Activated CD4-positive, alpha-beta T cell treated with anti-CD3 and anti-CD28 coated beads for 36 hours (primary cell): ENCODE results near the gene CDCP1. TPM values are rescaled to one million over a fixed set of nuclear protein-coding genes. Genes with fewer than 3 reads are reported as not detected.
A peak's percentile ranks its signal among the peaks of the same experiment; 100 is the strongest.

Experiments used
- ATAC-seq: fragments of 200-7000 bp; cut with Tn5 transposase; one replicate; pipeline ENCODE4 v1.10.0; 2021; ENCODE audit warnings: mild to moderate bottlenecking, moderate library complexity
- CTCF ChIA-PET: fragments of 350-600 bp; sonication (Branson Sonifier 250); formaldehyde crosslinking; loops from one replicate; lab custom pipeline; 2021; ENCODE audit warnings: antibody characterized with exemption; lab: Charles Lee
- POLR2A ChIA-PET: fragments of 350-600 bp; sonication (Branson Sonifier 250); formaldehyde crosslinking; loops from one replicate; lab custom pipeline; 2021; ENCODE audit warnings: antibody characterized with exemption, inconsistent platforms; lab: Charles Lee
- DNase-seq: peaks from one replicate; pipeline ENCODE4 v3.0.0-alpha.2; 2020
- H3K27ac Mint-ChIP-seq: one replicate; pipeline ENCODE4 v1.8.0; 2021; ENCODE audit warnings: mixed read lengths
- H3K27me3 Mint-ChIP-seq: one replicate; pipeline ENCODE4 v1.8.0; 2021; ENCODE audit warnings: mixed read lengths
- H3K36me3 Mint-ChIP-seq: one replicate; pipeline ENCODE4 v1.8.0; 2021; ENCODE audit warnings: low read depth, mixed read lengths
- H3K4me1 Mint-ChIP-seq: one replicate; pipeline ENCODE4 v1.8.0; 2021; ENCODE audit warnings: mixed read lengths
- H3K4me3 Mint-ChIP-seq: one replicate; pipeline ENCODE4 v1.8.0; 2021; ENCODE audit warnings: mild to moderate bottlenecking, moderate library complexity, mixed read lengths
- H3K9me3 Mint-ChIP-seq: one replicate; pipeline ENCODE4 v1.8.0; 2021; ENCODE audit warnings: low read depth, mixed read lengths
- intact Hi-C, 2 experiments: fragments of 100-400 bp; cut with DNase I in 1 of 2; cut with micrococcal nuclease in 1 of 2; formaldehyde crosslinking; loops; one replicate each; pipeline versions ENCODE4 v1.14.2 to v1.15.1; 2022 to 2024; cut with DNase I, micrococcal nuclease
- total RNA-seq, 2 experiments: library from RNA; stranded (reverse); gene quantifications; one replicate each; pipeline ENCODE4 v1.2.3, GENCODE V29; 2021

CDCP1 gene
- total RNA-seq, 2 experiments from 2014 or later, result 3.7 to 5.8 TPM

- ATAC-seq, result peak; percentile 81
- peak; percentile 85 for DNase-seq
- H3K27me3 Mint-ChIP-seq, result peaks cover 4% of the 10 kb centered on the region
- peaks cover 2% of the 10 kb centered on the region for H3K9me3 Mint-ChIP-seq
- intact Hi-C loops, result loop anchor here (1.0 to 5.0 kb wide), 6 partner anchors 41 to 561 kb away; no protein-coding TSS in a partner anchor
- H3K4me1 Mint-ChIP-seq, result peaks cover 81% of the 10 kb centered on the region
- H3K36me3 Mint-ChIP-seq, result peaks cover 19% of the 10 kb centered on the region
- H3K27ac Mint-ChIP-seq, result peak overlapping the region; percentile 62
- ChIA-PET POLR2A (interaction anchor here (0.6 kb wide), 1 partner anchor 21 kb away, joined by 4 read pairs; no protein-coding TSS in a partner anchor), CTCF (interaction anchor here (0.7 to 3.2 kb wide), 4 partner anchors 48 to 104 kb away, joined by 3 to 10 read pairs (median 3); no protein-coding TSS in a partner anchor)
- H3K4me3 Mint-ChIP-seq, result peak overlapping the region; percentile 37
These were observed 40.1 kb downstream of the CDCP1 start for GRCh38 chr3:45105855-45106671.

DNA sequence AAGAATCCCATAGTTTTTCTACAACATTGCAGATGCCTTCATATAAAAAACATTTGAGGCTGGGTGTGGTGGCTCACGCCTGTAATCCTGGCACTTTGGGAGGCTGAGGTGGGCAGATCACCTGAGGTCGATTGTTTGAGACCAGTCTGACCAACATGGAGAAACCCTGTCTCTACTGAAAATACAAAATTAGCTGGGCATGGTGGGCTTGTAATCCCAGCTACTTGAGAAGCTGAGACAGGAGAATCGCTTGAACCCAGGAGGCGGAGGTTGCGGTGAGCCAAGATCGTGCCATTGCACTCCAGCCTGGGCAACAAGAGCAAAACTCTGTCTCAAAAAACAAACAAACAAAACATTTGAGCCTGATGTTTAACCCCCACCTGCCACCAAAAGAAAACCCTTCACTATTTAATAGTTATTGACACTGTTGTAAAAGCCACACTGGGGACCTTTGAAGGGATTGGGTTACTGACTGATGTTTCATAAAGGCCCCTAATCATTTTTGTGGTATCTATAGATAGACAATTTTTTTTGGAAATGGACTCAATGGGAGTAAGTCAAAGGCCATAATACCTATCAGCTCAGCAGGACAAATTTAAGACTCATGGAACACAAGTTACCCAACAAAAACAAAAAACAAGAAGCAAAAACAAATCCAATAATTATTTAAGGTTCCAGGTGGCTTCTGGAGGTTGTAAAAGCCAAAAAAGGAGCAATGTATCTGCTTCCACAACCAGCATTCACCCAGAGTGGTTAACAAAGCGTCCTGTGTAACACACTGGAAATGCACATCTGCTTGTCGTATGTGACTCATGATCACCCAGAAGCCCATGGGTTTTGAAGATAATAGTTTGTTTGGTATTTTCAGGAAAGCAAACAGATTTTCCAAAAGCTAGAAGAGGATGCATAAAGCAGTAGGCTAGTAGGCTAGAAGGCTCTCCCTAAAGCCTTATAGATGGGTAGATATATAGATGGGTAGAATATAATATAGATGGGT is 41.2 kb downstream of the CDCP1 start:
- Mint-ChIP-seq H3K27ac (peak overlapping the region; percentile 62), H3K36me3 (peaks cover 10% of the 10 kb centered on the region), H3K27me3 (peaks cover 6% of the 10 kb centered on the region), H3K4me3 (peak overlapping the region; percentile 37), H3K4me1 (peaks cover 74% of the 10 kb centered on the region), H3K9me3 (peaks cover 2% of the 10 kb centered on the region)
- CTCF ChIA-PET, result interaction anchor here (1.2 to 3.2 kb wide), 3 partner anchors 9 to 105 kb away, joined by 3 to 10 read pairs (median 5); no protein-coding TSS in a partner anchor
- POLR2A ChIA-PET, result no interaction called here
- peak; percentile 14 for DNase-seq
- peak; percentile 34 for ATAC-seq
- intact Hi-C loops, result loop anchor here (1.0 to 5.0 kb wide), 6 partner anchors 40 to 562 kb away; no protein-coding TSS in a partner anchor

DNA sequence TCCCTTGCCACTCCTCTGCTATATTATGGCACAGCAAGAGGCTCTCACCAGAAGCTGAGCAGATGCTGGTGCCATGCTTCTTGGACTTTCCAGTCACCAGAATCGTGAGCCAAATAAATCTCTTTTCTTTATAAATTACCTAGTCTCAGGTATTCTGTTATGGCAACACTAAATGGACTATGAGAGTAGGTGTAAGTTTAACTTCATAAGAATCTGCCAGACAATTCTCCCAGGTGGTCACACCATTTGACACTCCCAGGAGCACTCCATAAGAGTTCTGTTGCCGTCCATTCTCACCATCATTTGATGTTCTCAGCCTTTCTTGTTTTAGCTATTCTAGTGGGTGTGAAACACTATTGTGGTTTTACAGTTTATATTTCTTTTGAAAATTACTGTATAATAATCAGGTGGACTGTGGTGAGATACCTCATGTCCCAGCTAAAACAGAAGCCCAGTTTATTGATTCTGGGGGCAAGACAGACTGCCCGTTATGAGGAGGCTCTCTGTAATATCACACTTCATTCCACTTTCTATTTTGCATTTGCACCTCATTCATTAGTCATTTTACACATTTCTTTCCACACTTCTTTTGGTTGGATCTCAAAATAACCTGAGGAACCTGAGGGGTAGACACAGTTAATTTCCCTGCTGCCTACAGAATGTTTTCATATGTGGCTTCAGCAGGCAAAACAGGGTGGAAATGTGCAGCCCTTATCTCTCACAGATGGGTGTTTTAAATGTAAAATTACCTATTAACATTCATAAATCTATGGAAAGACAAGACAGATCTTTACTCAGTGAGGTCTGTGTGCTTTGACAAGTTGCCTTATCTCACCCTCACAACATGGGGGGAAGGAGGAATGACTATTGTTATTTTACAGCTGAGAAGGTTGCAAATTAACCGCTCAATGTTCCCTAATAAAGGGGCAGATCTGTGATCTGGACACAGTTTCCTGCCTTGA is 42.1 kb downstream of the CDCP1 start:
- peaks cover 66% of the 10 kb centered on the region for H3K4me1 Mint-ChIP-seq
- POLR2A ChIA-PET, result no interaction called here
- intact Hi-C loops, result loop anchor here (2.0 kb wide), 2 partner anchors 39 to 63 kb away; no protein-coding TSS in a partner anchor
- H3K4me3 Mint-ChIP-seq, result no peak overlapping the region
- DNase-seq (no peak), ATAC-seq (no peak)
- no peak overlapping the region for H3K27ac Mint-ChIP-seq
- CTCF ChIA-PET, result interaction anchor here (1.1 to 3.2 kb wide), 3 partner anchors 10 to 106 kb away, joined by 3 to 10 read pairs (median 5); no protein-coding TSS in a partner anchor
- peaks cover 7% of the 10 kb centered on the region for H3K36me3 Mint-ChIP-seq
- peaks cover 9% of the 10 kb centered on the region for H3K27me3 Mint-ChIP-seq
- H3K9me3 Mint-ChIP-seq, result peaks cover 2% of the 10 kb centered on the region

DNA sequence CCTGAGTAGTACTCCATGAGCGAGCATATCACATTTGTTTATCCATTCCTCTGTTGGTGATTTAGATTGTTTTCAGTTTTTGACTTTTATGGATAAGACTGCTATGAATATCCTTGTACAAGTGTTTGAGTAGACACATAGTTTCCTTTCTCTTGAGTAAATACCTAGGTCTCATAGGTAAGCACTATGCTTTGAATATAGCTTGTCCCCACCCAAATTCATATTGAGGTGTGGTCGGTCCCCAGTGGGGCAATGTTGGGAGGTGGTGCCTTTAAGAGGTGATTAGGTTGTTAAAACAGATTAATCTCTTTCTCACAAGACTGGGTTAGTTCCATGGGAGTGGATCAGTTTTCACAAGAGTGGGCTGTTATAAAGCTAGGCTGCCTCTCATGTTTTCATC is 42.8 kb downstream of the CDCP1 start:
- peaks cover 2% of the 10 kb centered on the region for H3K9me3 Mint-ChIP-seq
- no peak for DNase-seq
- peaks cover 7% of the 10 kb centered on the region for H3K36me3 Mint-ChIP-seq
- H3K4me1 Mint-ChIP-seq, result peaks cover 62% of the 10 kb centered on the region
- ATAC-seq, result no peak
- CTCF ChIA-PET, result interaction anchor here (1.1 to 3.2 kb wide), 2 partner anchors 62 to 107 kb away, joined by 3 to 10 read pairs; no protein-coding TSS in a partner anchor
- H3K27ac Mint-ChIP-seq, result no peak overlapping the region
- intact Hi-C loops, result no loop called here
- no peak overlapping the region for H3K4me3 Mint-ChIP-seq
- POLR2A ChIA-PET, result no interaction called here
- peaks cover 9% of the 10 kb centered on the region for H3K27me3 Mint-ChIP-seq

DNA sequence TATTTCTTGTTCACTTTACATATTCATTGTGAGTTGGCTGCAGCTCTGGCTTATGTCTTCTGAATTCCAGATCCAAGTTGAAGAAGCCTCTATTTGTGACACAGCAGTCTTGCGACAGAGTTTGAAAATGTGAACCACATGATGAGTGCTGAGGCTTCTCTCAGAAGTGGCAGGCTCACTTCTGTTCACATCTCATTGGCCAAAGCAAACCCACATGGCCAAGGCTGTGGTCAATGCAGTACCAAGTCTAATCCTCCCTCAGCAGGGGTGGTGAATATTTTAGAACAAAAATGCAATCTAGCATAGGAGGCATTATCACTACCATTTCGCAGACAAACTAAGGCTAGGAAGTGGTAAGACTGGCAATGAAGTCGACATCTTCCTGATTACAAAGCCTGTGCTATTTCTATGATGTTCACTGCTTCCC is 45.2 kb downstream of the CDCP1 start:
- ChIA-PET POLR2A (no interaction called here), CTCF (interaction anchor here (1.4 to 2.1 kb wide), 2 partner anchors 17 to 296 kb away, joined by 3 to 5 read pairs; no protein-coding TSS in a partner anchor)
- Mint-ChIP-seq H3K27me3 (peaks cover 9% of the 10 kb centered on the region), H3K27ac (no peak overlapping the region), H3K4me1 (peaks cover 41% of the 10 kb centered on the region), H3K36me3 (peaks cover 4% of the 10 kb centered on the region), H3K4me3 (no peak overlapping the region), H3K9me3 (peaks cover 2% of the 10 kb centered on the region)
- no peak for ATAC-seq
- peak; percentile 22 for DNase-seq
- intact Hi-C loops, result no loop called here

- H3K4me1 Mint-ChIP-seq, result peaks cover 20% of the 10 kb centered on the region
- DNase-seq (no peak), ATAC-seq (no peak)
- ChIA-PET POLR2A (no interaction called here), CTCF (interaction anchor here (1.0 to 1.7 kb wide), 3 partner anchors 13 to 112 kb away, joined by 3 to 4 read pairs (median 4); no protein-coding TSS in a partner anchor)
- H3K9me3 Mint-ChIP-seq, result no peaks in the 10 kb centered on the region
- intact Hi-C loops, result no loop called here
- no peak overlapping the region for H3K4me3 Mint-ChIP-seq
- peaks cover 13% of the 10 kb centered on the region for H3K27me3 Mint-ChIP-seq
- H3K36me3 Mint-ChIP-seq, result peaks cover 3% of the 10 kb centered on the region
- no peak overlapping the region for H3K27ac Mint-ChIP-seq
These were observed 47.9 kb downstream of the CDCP1 start for GRCh38 chr3:45098310-45098709.

DNA sequence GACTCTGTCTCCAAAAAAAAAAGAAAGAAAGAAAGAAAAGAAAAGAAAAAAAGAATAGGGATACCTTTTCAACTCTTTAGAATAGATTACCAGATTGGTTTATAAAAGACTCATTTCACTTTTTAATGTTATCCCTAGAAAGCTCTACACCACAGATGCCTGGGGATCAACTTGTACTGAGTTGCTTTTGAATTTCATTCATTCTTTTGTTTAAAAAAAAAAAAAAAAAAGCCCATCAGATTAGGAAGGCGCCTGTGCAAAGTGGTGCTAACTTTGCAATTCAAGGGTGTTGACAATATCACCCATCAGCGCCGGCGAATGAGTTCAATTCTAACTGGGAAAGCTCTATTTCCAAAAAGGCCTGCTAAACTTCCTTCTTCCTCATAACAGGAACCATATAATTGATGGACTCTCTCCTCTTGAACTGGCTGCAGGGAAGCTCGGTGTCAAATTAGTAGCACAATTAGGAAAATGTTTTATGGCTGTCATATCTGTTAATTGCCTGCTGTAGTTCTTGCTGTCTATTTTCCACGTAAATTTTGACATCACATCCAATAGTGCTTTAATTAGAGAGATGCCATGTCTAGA is 48.8 kb downstream of the CDCP1 start:
- DNase-seq, result no peak
- ChIA-PET CTCF (interaction anchor here (0.7 to 1.4 kb wide), 3 partner anchors 14 to 559 kb away, joined by 3 to 4 read pairs (median 4); no protein-coding TSS in a partner anchor), POLR2A (no interaction called here)
- intact Hi-C loops, result no loop called here
- no peak for ATAC-seq
- H3K27ac Mint-ChIP-seq, result no peak overlapping the region
- H3K36me3 Mint-ChIP-seq, result no peaks in the 10 kb centered on the region
- H3K9me3 Mint-ChIP-seq, result no peaks in the 10 kb centered on the region
- H3K4me3 Mint-ChIP-seq, result no peak overlapping the region
- peaks cover 16% of the 10 kb centered on the region for H3K4me1 Mint-ChIP-seq
- H3K27me3 Mint-ChIP-seq, result peaks cover 9% of the 10 kb centered on the region

- peaks cover 11% of the 10 kb centered on the region for H3K4me1 Mint-ChIP-seq
- intact Hi-C loops, result no loop called here
- no peaks in the 10 kb centered on the region for H3K9me3 Mint-ChIP-seq
- ChIA-PET POLR2A (no interaction called here), CTCF (interaction anchor here (0.7 to 1.0 kb wide), 2 partner anchors 56 to 939 kb away, joined by 3 read pairs; no protein-coding TSS in a partner anchor)
- DNase-seq, result no peak
- H3K27me3 Mint-ChIP-seq, result peaks cover 9% of the 10 kb centered on the region
- H3K27ac Mint-ChIP-seq, result no peak overlapping the region
- ATAC-seq, result no peak
- no peak overlapping the region for H3K4me3 Mint-ChIP-seq
- peaks cover 2% of the 10 kb centered on the region for H3K36me3 Mint-ChIP-seq
These were observed 50.2 kb downstream of the CDCP1 start for GRCh38 chr3:45095916-45096526.

DNA sequence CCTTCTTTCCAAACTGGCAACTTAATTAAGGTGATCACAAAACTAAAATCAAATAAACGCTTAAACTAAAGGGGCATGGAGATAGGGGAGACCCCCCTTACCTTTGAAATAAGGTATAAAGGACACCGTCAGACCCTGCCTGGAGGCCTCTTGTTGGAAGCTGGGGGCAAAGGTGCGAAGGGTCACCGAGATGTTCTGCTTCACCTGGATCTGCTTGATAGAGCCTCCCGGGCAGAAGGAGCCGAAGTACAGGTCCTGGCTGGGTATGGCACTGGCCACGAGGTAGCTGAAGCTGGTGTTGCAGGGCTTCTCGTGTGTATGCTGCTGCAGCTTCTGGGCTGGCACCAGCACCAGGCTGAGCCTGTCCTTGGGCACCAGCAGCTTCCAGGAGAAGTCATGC is 53.0 kb downstream of the CDCP1 start:
- ChIA-PET POLR2A (no interaction called here), CTCF (interaction anchor here (0.5 kb wide), 1 partner anchor 58 kb away, joined by 3 read pairs; no protein-coding TSS in a partner anchor)
- ATAC-seq (no peak), DNase-seq (no peak)
- Mint-ChIP-seq H3K27ac (no peak overlapping the region), H3K27me3 (peaks cover 4% of the 10 kb centered on the region), H3K36me3 (peaks cover 4% of the 10 kb centered on the region), H3K9me3 (no peaks in the 10 kb centered on the region), H3K4me3 (no peak overlapping the region), H3K4me1 (peaks cover 12% of the 10 kb centered on the region)
- intact Hi-C loops, result no loop called here
